OCI-LY3 (cell line): Measurements from ENCODE around the gene FAM53B.

Source experiments
- H2AFZ ChIP-seq: fragments of 200-600, 300-600 bp; shearing (Covaris generic); 2 replicates; pipeline ENCODE4 v1.6.0; 2014; ENCODE audit warnings: antibody characterized with exemption, low read depth, low read length
- H3K27ac ChIP-seq: fragments of 200-600, 300-600 bp; sonication (generic); 2 replicates; pipeline ENCODE4 v1.5.1; 2014; ENCODE audit warnings: mild to moderate bottlenecking, low read length, moderate library complexity, mixed read lengths
- H3K27me3 ChIP-seq: fragments of 200-600, 300-600 bp; sonication (generic); 2 replicates; pipeline ENCODE4 v1.6.1; 2014; ENCODE audit warnings: low read depth, low read length, mixed read lengths
- H3K36me3 ChIP-seq: fragments of 200-600, 300-600 bp; sonication (generic); replicated peaks from 2 replicates; pipeline ENCODE3; 2014; ENCODE audit warnings: low read depth, low read length, mixed read lengths
- H3K4me1 ChIP-seq: fragments of 300-600, 200-600 bp; sonication (generic); 2 replicates; pipeline ENCODE4 v1.6.1; 2014; ENCODE audit warnings: low read length, mixed read lengths
- H3K4me2 ChIP-seq: fragments of 200-600, 300-600 bp; sonication (generic); 2 replicates; pipeline ENCODE4 v1.6.1; 2014; ENCODE audit warnings: low read length, mixed read lengths
- H3K4me3 ChIP-seq: fragments of 300-600, 200-600 bp; sonication (generic); 2 replicates; pipeline ENCODE4 v1.5.1; 2014; ENCODE audit warnings: antibody characterized with exemption, mild to moderate bottlenecking, low read length, moderate library complexity
- H3K79me2 ChIP-seq: fragments of 300-600, 200-600 bp; shearing (Covaris generic); 2 replicates; pipeline ENCODE4 v1.6.1; 2014; ENCODE audit warnings: mild to moderate bottlenecking, low read length, mixed read lengths
- H3K9ac ChIP-seq: fragments of 300-600, 200-600 bp; shearing (Covaris generic); 2 replicates; pipeline ENCODE4 v1.6.0; 2014; ENCODE audit warnings: mild to moderate bottlenecking, low read length, moderate library complexity
- H3K9me3 ChIP-seq: fragments of 200-600, 300-600 bp; shearing (Covaris generic); 2 replicates; pipeline ENCODE4 v1.6.1; 2014; ENCODE audit warnings: low read length, mixed read lengths; ENCODE audit not compliant: insufficient read depth
- H4K20me1 ChIP-seq: fragments of 200-600, 300-600 bp; sonication (generic); 2 replicates; pipeline ENCODE4 v1.6.1; 2016; ENCODE audit warnings: low read length, mixed read lengths; ENCODE audit not compliant: insufficient read depth
- EZH2phosphoT487 ChIP-seq: fragments of 200-600 bp; shearing (Covaris generic); IDR thresholded peaks from 2 replicates; pipeline ENCODE4 v1.6.1; 2018; ENCODE audit warnings: antibody characterized with exemption, mixed run types, low read depth
- TF ChIP-seq, protein P1 (sequence below): fragments of 200-600, 300-600 bp; sonication (generic); IDR thresholded peaks from 2 replicates; pipeline ENCODE4 v1.5.1; 2014; ENCODE audit warnings: antibody characterized with exemption, low read length, low read depth

Gene FAM53B

DNA sequence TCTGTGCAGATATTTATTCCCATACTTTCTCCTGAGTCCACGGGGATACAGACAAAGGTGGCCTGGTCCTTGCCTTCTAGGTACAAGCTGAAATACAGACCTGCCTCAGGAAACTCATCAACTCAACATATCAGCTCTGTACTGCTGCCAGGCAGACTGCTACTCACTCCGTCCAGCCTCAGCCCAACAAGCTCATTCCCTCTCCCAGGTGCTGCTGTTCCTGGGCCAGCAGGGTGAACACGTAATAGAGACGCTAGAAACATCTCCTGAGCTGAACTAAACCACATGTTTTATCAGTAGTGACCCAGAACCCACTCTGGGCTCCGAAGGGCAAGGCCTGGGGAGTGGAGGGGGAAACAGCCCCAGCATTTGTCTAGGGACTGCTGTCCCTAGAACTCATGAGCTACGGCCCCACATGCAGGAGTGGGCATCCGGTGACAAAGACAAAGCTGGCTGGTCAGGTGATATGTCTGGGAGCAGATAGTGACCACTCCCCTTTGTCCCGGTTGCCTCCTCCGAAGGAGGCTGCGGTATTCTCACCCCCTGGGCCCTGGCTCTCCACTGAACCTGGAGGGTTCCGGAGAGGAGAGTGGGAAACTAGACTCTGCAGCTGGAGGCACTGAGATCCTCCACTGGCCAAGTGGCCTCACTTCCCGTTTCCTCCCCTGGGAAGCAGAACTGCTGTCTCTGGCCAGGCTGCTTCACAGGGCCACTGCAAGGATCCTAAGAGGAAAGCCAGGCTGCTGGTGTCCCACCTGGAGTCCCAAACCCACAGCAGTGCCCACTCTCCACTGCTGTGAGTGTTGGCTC is 116.1 kb downstream of the FAM53B start:
- Histone ChIP-seq H3K27ac (no peak overlapping the region), H2AFZ (no peak overlapping the region), H3K4me2 (0 out of 2 replicates have a peak overlapping the region, but pooled peaks have one; percentile 64), H3K36me3 (no peaks in the 10 kb centered on the region), H4K20me1 (peaks cover 73% of the 10 kb centered on the region), H3K9me3 (no peaks in the 10 kb centered on the region), H3K79me2 (peaks cover 10% of the 10 kb centered on the region), H3K4me1 (peaks cover 21% of the 10 kb centered on the region), H3K9ac (no peak overlapping the region), H3K27me3 (no peaks in the 10 kb centered on the region), H3K4me3 (no peak overlapping the region)
- TF ChIP-seq, protein P1, sequence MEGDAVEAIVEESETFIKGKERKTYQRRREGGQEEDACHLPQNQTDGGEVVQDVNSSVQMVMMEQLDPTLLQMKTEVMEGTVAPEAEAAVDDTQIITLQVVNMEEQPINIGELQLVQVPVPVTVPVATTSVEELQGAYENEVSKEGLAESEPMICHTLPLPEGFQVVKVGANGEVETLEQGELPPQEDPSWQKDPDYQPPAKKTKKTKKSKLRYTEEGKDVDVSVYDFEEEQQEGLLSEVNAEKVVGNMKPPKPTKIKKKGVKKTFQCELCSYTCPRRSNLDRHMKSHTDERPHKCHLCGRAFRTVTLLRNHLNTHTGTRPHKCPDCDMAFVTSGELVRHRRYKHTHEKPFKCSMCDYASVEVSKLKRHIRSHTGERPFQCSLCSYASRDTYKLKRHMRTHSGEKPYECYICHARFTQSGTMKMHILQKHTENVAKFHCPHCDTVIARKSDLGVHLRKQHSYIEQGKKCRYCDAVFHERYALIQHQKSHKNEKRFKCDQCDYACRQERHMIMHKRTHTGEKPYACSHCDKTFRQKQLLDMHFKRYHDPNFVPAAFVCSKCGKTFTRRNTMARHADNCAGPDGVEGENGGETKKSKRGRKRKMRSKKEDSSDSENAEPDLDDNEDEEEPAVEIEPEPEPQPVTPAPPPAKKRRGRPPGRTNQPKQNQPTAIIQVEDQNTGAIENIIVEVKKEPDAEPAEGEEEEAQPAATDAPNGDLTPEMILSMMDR: no peak
- TF ChIP-seq EZH2phosphoT487: no peak

DNA sequence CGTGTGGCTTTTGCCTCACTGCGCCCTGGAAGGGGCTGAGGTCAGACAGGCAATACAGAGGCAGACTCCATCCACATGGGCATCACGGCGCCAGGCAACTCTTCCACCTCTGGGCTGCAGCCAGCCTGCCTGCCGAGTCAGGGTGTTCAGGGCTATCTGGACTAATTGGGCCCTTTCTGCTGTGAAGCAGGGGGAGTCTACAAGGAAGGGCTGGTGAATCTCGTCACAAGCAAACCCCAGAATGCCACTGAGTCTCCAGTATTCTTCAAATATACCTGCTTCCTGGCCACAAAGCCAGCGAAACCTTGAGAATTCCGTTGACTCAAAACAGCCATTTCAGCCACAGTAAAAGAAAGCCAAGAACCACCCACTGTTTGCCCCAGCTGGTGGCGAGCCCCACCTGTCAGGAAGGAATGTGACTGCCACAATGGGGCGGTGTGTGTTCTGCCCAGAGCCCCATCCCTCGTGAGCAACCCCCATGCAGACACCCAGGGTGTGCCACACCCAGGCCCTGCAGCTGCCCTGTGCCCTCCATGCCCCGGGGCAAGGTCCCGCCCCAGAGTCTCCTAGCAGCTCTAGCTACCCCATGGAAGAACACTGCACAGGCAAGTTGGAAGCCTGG is 117.3 kb downstream of the FAM53B start:
- no peaks in the 10 kb centered on the region for H3K9me3 ChIP-seq
- peaks cover 10% of the 10 kb centered on the region; the same call in 1 of the 2 replicates for H3K79me2 ChIP-seq
- H3K4me1 ChIP-seq: peaks cover 21% of the 10 kb centered on the region
- no peak overlapping the region for H2AFZ ChIP-seq
- TF ChIP-seq, protein P1: peak; percentile 6; the same call in 1 of the 2 replicates
- no peak for TF ChIP-seq EZH2phosphoT487
- H3K27me3 ChIP-seq: no peaks in the 10 kb centered on the region
- H4K20me1 ChIP-seq: peaks cover 65% of the 10 kb centered on the region
- H3K4me2 ChIP-seq: peak overlapping the region; percentile 64
- H3K27ac ChIP-seq: no peak overlapping the region
- H3K4me3 ChIP-seq: no peak overlapping the region
- H3K36me3 ChIP-seq: no peaks in the 10 kb centered on the region
- H3K9ac ChIP-seq: no peak overlapping the region

DNA sequence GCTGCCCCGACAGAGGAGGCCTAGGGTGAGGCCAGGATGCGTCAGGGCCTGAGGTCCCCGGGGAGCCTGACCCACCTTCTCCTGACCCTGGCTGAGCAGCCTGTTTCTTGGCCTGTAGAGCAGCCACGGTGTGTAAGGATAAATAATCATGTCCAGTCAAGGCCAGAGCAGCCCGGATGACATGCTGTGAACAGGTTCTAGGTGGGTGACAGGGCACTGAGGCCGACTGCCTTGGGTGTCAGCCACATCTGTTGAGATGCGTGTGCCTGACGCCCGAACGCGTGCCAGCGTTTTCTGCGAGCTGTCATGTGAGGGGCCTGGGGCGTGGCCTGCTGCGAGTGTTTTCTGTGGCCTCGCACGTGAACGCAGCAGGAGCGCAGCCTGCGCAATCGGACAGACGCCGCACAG is 118.3 kb downstream of the FAM53B start:
- Histone ChIP-seq H3K36me3 (no peaks in the 10 kb centered on the region), H3K4me3 (no peak overlapping the region), H4K20me1 (peaks cover 68% of the 10 kb centered on the region), H3K4me1 (peaks cover 21% of the 10 kb centered on the region), H3K27ac (no peak overlapping the region), H3K27me3 (no peaks in the 10 kb centered on the region), H3K79me2 (peaks cover 10% of the 10 kb centered on the region; the same call in 1 of the 2 replicates), H3K4me2 (no peak overlapping the region), H3K9me3 (no peaks in the 10 kb centered on the region), H3K9ac (no peak overlapping the region), H2AFZ (no peak overlapping the region)
- TF ChIP-seq EZH2phosphoT487: no peak
- TF ChIP-seq, protein P1: no peak

DNA sequence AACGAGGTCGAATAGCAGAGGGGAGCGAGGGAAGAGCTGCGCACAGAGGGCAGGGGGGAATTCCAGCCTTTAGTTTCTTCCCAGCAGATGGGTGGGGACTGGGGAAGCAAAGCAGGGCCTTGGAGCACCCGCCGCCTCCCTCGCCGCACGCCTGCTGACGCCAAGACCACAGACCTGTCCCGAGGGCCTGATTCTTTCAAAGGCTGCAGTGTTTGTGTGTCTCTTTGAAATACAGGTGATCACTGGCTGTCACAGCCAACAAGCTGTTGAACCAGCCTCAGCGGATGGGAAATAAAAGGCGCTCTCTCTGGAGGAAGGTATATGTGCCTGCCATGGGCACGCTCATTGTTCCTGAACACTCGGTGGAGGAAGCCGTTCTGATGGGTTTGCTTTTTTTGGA is 119.3 kb downstream of the FAM53B start:
- Histone ChIP-seq H3K27me3 (no peaks in the 10 kb centered on the region), H2AFZ (no peak overlapping the region), H3K79me2 (peaks cover 10% of the 10 kb centered on the region; the same call in 1 of the 2 replicates), H3K36me3 (no peaks in the 10 kb centered on the region), H3K4me1 (peaks cover 30% of the 10 kb centered on the region), H3K4me3 (no peak overlapping the region), H3K9ac (no peak overlapping the region), H4K20me1 (peaks cover 67% of the 10 kb centered on the region), H3K4me2 (no peak overlapping the region), H3K27ac (no peak overlapping the region), H3K9me3 (no peaks in the 10 kb centered on the region)
- TF ChIP-seq, protein P1: no peak
- TF ChIP-seq EZH2phosphoT487: no peak
